Suppressor macrophage treated with lipopolysaccharide for 1 hour (primary cell): ENCODE data around the gene SLC48A1.
A peak's percentile ranks its signal among the peaks of the same experiment; 100 is the strongest.
"Not testable (repeated sequence)": the region's sequence is repeated elsewhere in the genome, so short reads cannot be mapped to it uniquely, and the experiment has no call there.

Experiments used
- DNase-seq, 3 donors: peaks; one replicate each; pipeline ENCODE4 v3.0.0-alpha.2; 2020 to 2022

The SLC48A1 gene

DNA sequence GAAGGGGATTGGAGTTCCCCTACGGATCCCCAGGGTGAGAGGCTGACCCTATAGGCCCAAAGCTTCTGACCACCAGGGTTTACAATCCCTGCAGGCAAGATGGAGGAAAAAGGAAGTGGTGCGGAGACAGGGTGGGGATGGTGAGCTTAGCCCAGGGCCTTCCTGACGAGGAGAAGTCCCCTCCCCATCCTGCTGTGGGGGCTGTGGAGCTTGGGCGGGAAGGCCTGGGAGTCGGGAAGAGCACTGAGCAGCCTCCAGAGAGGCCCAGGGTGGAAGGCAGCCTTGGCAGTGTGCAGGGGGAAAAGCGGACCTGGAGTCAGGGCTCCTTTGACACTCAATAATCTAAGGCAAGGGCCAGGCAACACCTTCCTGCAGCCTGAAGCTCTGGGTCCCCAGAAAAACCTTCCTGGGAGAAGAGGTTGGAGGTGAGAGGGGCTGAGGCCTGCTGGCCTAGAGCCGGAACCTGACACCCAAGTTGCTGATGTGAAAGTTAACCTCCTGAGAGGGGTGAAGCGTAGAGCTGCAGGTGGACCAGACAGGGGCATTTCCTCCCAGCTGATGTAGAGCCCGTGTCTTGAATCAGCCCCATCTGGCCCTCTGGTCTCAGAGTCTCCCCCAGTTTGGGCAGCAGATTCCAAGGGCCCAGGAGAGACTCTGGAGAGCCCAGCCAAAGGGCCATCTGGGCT, 40.6 kb downstream of the SLC48A1 start:
- peak; percentile 77 to 87 (median 84) for DNase-seq

DNA sequence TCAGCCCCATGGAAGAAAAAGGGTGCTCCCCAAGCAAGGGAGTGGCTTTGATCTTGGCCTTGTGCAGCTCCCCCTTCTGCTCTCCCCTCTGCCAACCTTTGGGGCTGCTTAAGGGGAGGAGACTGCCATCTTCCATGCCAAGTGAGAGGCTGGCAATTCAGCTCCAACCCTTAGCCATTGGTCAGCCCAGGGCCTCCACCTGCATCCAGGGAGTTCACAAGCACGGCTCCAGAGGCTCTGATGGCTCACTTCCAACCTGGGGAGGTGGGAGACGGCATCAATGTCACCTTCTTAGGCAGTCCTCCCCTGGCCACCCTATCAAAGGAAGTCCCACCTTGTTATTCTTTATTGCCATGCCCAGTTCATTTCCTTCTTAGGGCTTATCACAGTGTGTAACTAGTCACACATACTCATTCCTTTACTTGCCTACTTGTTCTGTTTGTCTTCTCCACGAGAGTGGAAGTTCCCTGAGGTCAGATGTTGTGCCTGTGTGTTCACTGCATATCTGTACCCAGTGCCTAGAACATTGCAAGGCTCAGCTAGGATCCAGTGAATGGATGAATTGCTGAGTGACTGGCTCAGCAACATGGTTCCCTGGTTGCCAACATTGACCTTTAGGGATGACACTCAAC, 41.6 kb downstream of the SLC48A1 start:
- no peak for DNase-seq

GRCh38 chr12:47815447-47815846, 42.4 kb downstream of the SLC48A1 start:
- not testable (repeated sequence) for DNase-seq

DNA sequence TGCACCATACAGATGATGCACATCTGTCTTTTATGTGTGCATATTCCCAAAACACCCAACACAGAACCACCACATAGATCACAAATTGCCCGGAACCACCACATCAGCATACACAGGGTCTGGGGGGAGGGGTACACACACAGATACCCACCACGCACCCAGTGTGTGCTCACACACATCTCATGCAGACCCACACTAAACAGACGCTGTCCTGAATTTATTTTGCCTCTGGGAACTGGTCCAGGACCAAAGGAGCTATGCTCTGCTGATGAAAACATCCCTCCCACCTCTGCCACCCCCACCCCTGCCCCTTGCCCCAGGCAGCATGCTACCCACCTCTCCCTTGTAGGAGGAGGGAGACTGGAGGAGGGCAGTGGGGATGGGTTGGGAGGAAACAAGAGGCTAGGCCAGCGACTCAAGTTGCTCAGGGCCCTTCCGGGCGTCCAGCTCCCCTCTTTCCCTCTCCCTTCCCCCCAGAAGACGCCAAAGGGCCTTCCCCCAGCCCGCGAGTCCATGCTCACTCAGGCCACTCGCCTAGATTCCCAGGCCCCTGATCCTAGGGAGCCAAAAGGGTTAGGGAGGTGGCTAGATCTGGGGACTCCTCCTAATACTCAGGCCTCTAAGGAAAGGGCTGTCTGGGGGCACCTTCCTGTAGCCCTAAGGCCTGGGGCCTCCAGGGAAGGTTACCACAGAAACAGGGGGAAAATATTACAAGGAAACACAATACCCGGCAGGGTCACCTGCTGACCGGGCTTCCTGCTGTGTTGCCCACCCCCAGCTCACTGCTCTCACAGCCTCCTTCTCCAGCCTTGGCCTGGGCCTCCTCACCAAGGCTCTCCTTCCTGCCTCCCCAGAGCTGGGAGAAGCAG, 43.6 kb downstream of the SLC48A1 start:
- no peak for DNase-seq

- DNase-seq: peak in 2 of 3 donors; percentile 22 to 25
Measured at GRCh38 chr12:47817272-47818006, 44.4 kb downstream of the SLC48A1 start.

GRCh38 chr12:47818007-47818376, 45.0 kb downstream of the SLC48A1 start:
- no peak for DNase-seq

GRCh38 chr12:47818467-47819137, 45.6 kb downstream of the SLC48A1 start:
- DNase-seq: peak in 2 of 3 donors; percentile 28 to 49

DNA sequence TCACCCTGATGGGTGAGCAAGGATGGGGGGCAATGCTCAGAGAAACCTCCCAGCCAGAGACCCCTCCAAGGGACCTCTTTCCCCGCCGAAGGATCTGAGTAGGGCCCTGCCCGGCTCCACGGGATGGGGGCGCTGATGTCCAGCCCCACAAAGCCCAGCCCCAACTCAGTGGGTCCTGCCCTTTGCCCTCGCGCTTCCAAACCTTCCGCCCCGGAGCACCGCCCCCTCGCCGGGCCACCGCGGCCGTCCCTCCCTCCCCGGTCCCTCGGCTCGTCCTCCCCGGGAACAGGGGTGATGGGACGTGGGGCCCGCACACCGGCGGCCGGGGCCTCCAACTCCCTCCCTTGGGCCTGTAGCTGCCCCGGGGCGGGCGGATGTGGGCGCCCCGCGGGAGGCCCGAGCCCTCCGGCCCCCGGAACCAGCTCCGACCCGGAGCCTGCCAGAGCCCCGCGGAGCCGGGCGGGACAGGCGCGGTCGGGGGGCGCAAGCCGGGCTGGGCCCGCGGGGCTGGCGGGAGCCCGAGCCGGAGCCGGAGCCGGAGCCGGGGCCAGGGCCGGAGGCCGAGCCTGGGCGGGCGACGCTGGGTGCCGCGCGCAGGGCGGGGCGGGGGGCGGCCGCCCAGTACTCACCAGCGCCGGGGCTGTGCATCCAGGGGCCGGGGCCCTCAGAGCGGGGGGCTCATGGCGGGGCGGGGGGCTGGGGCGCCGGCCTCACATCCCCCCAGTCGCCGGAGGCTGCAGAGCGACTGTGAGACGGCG, 46.3 kb downstream of the SLC48A1 start:
- peak; percentile 64 to 84 (median 65) for DNase-seq

GRCh38 chr12:47819896-47820630, 47.0 kb downstream of the SLC48A1 start, which contains the start of gene HDAC7:
Gene HDAC7, minus strand, starts transcription at chr12:47819903. Its CDS starts 118 bp downstream, at chr12:47819785.
- peak; percentile 29 to 69 (median 41) for DNase-seq

DNA sequence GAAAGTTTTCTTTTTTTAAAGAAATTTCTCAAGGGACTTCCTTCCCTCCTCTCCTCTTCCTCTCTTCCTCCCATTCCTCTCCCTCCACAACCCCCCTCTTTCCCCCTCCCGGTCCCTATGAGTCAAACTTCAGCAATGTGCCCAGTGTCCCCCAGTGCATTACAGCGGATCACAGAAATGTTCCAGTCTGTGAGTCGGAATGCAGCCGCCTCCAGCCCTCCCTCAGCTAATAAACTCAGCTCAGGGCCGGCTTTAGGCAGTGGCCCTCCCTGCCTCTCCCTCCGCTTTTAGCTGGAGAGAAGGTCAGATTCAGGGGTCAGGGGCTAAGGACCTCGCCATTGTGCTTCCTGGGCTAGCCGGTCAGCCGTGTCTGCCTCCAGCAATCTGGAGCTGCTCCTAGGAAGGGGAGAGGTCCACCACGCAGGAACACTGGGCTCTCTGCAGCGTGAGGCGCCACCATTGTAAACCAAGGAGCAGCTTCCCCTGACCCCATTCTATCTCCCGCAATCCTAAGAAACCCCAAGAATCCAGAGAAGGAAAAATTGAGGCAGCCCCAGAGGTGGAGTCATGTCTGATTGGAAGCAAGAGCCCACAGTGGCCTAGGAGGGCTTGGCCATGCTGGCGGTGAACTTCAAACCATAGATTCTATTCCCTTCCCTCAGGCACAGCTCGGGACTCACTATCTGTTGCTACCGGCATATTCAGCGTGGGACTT, 47.8 kb downstream of the SLC48A1 start:
- DNase-seq: peak; percentile 81 to 86 (median 84)

GRCh38 chr12:47821346-47821706, 48.3 kb downstream of the SLC48A1 start:
- DNase-seq: no peak

DNA sequence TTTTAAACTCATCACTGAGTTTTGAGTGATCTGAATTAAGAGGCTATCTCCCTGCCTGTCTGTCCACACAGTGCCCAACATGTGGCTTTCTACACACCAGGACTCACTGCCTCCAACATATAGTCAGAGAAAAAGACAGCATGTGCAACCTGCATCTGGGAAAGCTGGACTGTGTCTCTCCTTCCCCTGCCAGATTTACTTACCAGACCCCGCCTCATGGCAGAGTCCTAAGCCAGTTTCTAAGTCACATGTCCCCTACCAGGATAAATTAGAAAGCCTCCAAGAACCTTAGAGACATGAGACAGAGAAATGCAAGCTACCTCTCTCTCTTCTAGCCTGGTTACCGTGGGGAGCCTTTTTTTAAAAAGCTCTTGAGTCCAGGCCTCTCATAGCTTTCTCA, 49.4 kb downstream of the SLC48A1 start:
- DNase-seq: no peak

DNA sequence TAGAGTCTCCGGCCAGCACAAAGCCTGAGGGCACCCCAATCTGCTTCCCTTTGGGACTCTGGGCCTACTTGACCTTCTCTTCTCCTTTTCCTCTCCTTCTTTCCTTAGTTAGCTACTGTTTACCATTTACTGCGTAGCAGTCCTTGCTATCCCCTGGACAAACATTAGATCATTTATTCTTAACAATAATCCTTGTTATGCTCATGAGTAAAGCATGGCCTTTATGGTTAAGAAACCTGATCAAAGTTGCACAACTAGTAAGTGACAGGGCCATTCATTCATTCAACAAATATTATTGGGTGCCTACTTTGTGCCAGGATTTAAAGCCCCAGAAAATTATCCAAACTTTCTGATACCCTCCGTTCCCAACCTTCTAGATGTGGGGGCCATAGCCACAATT, 49.8 kb downstream of the SLC48A1 start:
- DNase-seq: no peak

DNA sequence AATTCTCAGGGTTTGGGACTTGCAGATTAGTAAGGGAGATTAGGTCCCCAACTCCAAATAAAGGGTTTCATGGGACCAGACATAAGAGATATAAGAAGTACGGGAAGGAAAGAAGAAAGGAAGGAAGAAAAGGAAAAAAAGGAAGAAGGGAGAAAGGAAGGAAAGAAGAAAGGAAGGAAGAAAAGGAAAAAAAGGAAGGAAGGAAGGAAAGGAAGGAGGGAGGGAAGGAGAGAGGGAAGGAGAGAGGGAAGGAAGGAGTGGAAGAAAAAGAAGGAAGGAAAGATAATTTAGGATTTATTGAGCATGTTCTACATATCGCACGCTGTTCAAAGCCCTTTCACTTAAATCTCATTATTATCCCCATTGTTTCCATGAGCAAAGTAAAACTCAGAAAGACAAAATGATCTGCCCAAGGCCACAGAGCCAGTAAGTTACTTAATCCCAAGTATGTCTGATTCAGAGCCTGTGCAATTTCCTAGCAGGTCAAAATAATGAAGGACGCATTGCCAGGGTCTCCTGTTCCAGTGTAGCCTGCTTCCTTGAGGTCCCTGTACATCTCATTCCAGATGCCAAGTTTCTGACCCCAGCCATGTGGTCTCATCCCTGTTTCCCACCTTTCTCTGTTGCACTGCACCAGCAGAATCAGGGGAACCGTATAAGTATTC, 50.5 kb downstream of the SLC48A1 start:
- no peak for DNase-seq

GRCh38 chr12:47824198-47824597, 51.2 kb downstream of the SLC48A1 start:
- no peak for DNase-seq

- no peak for DNase-seq
Measured at GRCh38 chr12:47824635-47825034, 51.6 kb downstream of the SLC48A1 start.

GRCh38 chr12:47825173-47825639, 52.2 kb downstream of the SLC48A1 start:
- DNase-seq: no peak

DNA sequence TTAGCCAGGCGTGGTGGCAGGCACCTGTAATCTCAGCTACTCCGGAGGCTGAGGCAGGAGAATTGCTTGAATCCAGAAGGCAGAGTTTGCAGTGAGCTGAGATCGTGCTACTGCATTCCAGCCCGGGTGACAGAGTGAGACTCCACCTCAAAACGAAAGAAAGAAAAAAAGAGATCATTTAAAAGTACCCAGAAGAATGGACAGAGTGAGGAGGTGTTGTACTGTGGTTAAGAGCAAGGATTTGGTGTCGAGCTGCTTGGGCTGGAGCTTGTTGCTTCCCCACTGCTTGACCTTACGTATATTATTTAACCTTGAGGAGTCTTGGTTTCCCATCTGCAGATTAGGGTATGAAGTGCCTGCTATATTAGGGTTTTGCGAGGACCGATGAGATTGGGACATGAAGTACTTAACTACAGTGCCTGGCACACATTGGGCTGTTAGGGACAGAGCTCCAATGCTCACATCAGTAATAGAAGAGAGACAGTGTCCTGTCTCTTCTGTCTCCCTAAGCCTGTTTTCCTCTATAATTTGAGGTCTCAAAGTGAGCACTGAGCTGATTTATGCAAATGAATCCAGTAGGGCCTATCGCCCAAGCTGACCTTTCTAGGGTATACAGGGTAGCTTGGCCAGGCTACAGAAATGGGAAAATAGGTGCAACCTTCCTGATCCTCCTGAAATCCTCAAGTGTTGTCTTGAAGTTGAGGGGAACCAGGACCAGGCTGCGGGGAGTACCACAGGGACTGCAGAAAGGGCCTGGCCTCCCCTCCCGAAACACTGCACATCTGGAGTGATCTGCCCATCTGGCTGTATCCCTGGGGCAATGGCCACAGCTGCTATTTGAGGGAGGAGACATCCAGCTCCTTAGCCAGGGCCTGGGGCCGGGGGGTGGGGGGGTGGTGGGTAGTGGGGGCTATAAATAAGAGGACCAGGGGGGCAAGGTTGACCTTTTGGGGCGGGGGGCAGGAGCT, 55.3 kb downstream of the SLC48A1 start:
- no peak for DNase-seq
